Left lung (tissue), 14 donors: ENCODE results near the gene TTI1. TPM values are rescaled to one million over a fixed set of nuclear protein-coding genes. Genes with fewer than 3 reads are reported as not detected.
A peak's percentile ranks its signal among the peaks of the same experiment; 100 is the strongest.

Source experiments
- ATAC-seq: fragments of 200-7000 bp; cut with Tn5 transposase; one replicate; pipeline ENCODE4 v1.9.1; 2020; ENCODE audit warnings: moderate library complexity
- DNase-seq, 4 donors: peaks; one replicate each; pipeline ENCODE4 v3.0.0-alpha.2; 2013 to 2020
- H3K27ac ChIP-seq, 2 donors: fragments of 200-600 bp; sonication (generic) in 1 of 2; one replicate each; pipeline versions ENCODE4 v1.5.0 to v1.8.0; 2020 to 2021
- H3K27me3 ChIP-seq, 2 donors: fragments of 200-600 bp; sonication (generic) in 1 of 2; one replicate each; pipeline versions ENCODE4 v1.5.0 to v1.8.0; 2020 to 2021
- H3K36me3 ChIP-seq, 2 donors: fragments of 200-600 bp; sonication (generic) in 1 of 2; one replicate each; pipeline versions ENCODE4 v1.5.0 to v1.8.0; 2020 to 2021
- H3K4me1 ChIP-seq, 2 donors: fragments of 200-600 bp; one replicate each; pipeline ENCODE4 v1.8.0; 2021
- H3K4me3 ChIP-seq, 2 donors: fragments of 200-600 bp; sonication (generic) in 1 of 2; one replicate each; pipeline versions ENCODE4 v1.5.0 to v1.8.0; 2020 to 2021; ENCODE audit warnings: mild to moderate bottlenecking in 1 of 2
- H3K9me3 ChIP-seq, 2 donors: fragments of 200-600 bp; sonication (generic) in 1 of 2; one replicate each; pipeline versions ENCODE4 v1.5.0 to v1.8.0; 2020 to 2021
- CTCF ChIP-seq, 2 donors: fragments of 200-600 bp; sonication (generic) in 1 of 2; IDR thresholded peaks; one replicate each; pipeline versions ENCODE4 v1.5.0 to v1.8.0; 2021; ENCODE audit warnings: antibody characterized with exemption in 2 of 2
- intact Hi-C, 2 donors: fragments of 100-400 bp; cut with DNase I; formaldehyde crosslinking; loops; one replicate each; pipeline versions ENCODE4 v1.11.2 to v1.14.2; 2022
- long read RNA-seq, 12 donors: library from polyadenylated mRNA in 2 of 12; unstranded in 2 of 12; transcript quantifications; one replicate each; pipeline ENCODE4 v2.0.0 and lab custom pipeline, GENCODE V29; 2019 to 2026
- polyA plus RNA-seq, 6 donors: library from polyadenylated mRNA; unstranded; fragments of 120-200 nt; gene quantifications; one replicate each; pipeline ENCODE4 v1.2.1, GENCODE V29; 2013; ENCODE audit not compliant: insufficient read length in 6 of 6
- total RNA-seq, 2 donors: library from RNA; stranded (reverse); fragmentation: NEBNext Ultra II Directional; extraction: Animal tissue kit (Norgen Biotek cat#: 25700); gene quantifications; one replicate each; pipeline ENCODE4 v1.2.1, GENCODE V29; 2021
- donor health status: DM: no; HTN: yes; CAD: no.
- donor health status: DM: no; HTN: no; CAD: no.

TTI1 gene
- total RNA-seq: 10 to 100 TPM; 16.9 to 19.4 TPM
- 10 to 100 TPM; 27.8 to 32.5 (median 31.1) TPM for polyA plus RNA-seq
- long read RNA-seq, donor 1, partial matches to known transcripts: 73 of 98 reads
- long read RNA-seq, donor 1, other reads (novel, unspliced or antisense): 24 of 98 reads
- long read RNA-seq, donor 2, partial matches to known transcripts: 32 of 39 reads
- long read RNA-seq, donor 2, other reads (novel, unspliced or antisense): 0 of 39 reads
- long read RNA-seq, donor 3, transcript TTI1-203 (7 exons, 3,791 nt): major isoform, 5 of 7 reads
- long read RNA-seq, donor 3, partial matches to known transcripts: 0 of 7 reads
- long read RNA-seq, donor 3, other reads (novel, unspliced or antisense): 0 of 7 reads
- long read RNA-seq, donor 4, partial matches to known transcripts: 0 of 1 reads
- long read RNA-seq, donor 4, other reads (novel, unspliced or antisense): 1 of 1 reads
- long read RNA-seq, donor 5, partial matches to known transcripts: 24 of 31 reads
- long read RNA-seq, donor 5, other reads (novel, unspliced or antisense): 0 of 31 reads
- long read RNA-seq, donor 6, partial matches to known transcripts: 0 of 4 reads
- long read RNA-seq, donor 6, other reads (novel, unspliced or antisense): 0 of 4 reads
- long read RNA-seq, donor 7, partial matches to known transcripts: 0 of 1 reads
- long read RNA-seq, donor 7, other reads (novel, unspliced or antisense): 0 of 1 reads
- long read RNA-seq, donor 8, partial matches to known transcripts: 0 of 4 reads
- long read RNA-seq, donor 8, other reads (novel, unspliced or antisense): 0 of 4 reads
- long read RNA-seq, donor 9: 0 reads
- long read RNA-seq, donor 10: 0 reads
- long read RNA-seq, donor 11, partial matches to known transcripts: 5 of 11 reads
- long read RNA-seq, donor 11, other reads (novel, unspliced or antisense): 0 of 11 reads
- long read RNA-seq, donor 12, partial matches to known transcripts: 5 of 10 reads
- long read RNA-seq, donor 12, other reads (novel, unspliced or antisense): 0 of 10 reads

DNA sequence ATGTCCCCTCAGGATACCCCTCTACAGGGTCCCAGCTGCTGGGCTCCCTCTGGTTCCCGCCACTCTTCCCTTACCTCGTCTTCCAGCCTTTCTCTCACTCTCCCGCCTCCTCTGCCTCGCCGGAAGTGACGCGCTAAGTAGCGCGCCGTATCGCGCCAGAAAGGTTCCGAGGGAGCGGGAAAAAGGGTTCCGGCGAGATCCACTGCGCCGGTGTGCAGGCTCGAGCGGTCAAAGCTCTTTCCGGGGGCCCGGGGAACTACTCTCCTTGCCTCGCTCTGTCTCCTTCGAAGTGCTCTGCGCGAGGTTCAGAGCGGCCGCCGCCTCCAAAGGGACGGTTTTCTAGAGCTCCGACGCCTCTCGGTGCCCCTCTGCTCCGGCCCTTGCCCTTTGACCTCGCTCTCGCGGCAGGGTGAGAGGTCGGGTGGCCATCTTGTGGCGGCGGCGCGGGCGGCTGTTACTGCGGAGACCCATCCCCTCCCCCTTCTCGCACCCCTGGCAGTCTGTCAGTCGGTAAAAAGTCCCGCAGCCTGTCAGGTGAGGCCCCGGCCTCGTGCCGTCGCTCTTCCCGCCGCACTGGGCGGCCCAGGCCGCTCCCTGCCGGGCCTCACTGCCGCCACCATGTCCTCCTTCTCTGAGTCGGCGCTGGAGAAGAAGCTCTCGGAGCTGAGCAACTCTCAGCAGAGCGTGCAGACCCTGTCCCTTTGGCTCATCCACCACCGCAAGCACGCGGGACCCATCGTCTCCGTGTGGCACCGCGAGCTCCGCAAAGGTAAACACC is at the start of gene TTI1, which contains the start of gene RPRD1B:
TTI1 (minus strand) TSS at position 127 of the 778 bp plus-strand sequence. CDS start 19,640 bp downstream, outside the sequence.
RPRD1B (plus strand) TSS at position 417 of the 778 bp plus-strand sequence; CDS start at position 619, 202 bp downstream.
- H3K4me1 ChIP-seq: peaks cover 26 to 77% of the 10 kb centered on the region in 2 donors
- peak within 1 kb of the TSS; percentile 95 to 97 for H3K27ac ChIP-seq
- H3K4me3 ChIP-seq: peak within 1 kb of the TSS; percentile 96 to 98
- TF ChIP-seq CTCF (IDR thresholded peaks at IDR 0.05): no peak
- intact Hi-C loops: no loop called here
- no peaks in the 10 kb centered on the region for H3K27me3 ChIP-seq
- peak; percentile 92 to 97 (median 94) for DNase-seq
- peak; percentile 97 for ATAC-seq
- H3K36me3 ChIP-seq: peaks cover 0 to 11% of the 10 kb centered on the region in 2 donors
- H3K9me3 ChIP-seq: no peaks in the 10 kb centered on the region

GRCh38 chr20:38082894-38083293 is 49.6 kb upstream of the TTI1 start:
- Histone ChIP-seq H3K4me1 (peaks cover 16 to 24% of the 10 kb centered on the region in 2 donors), H3K27ac (peak overlapping the region in 1 of 2 donors; percentile 68), H3K4me3 (no peak overlapping the region), H3K36me3 (peaks cover 0 to 70% of the 10 kb centered on the region in 2 donors), H3K27me3 (no peaks in the 10 kb centered on the region), H3K9me3 (no peaks in the 10 kb centered on the region)
- ATAC-seq (no peak), DNase-seq (no peak)
- TF ChIP-seq CTCF (IDR thresholded peaks at IDR 0.05): no peak
- intact Hi-C loops: no loop called here

DNA sequence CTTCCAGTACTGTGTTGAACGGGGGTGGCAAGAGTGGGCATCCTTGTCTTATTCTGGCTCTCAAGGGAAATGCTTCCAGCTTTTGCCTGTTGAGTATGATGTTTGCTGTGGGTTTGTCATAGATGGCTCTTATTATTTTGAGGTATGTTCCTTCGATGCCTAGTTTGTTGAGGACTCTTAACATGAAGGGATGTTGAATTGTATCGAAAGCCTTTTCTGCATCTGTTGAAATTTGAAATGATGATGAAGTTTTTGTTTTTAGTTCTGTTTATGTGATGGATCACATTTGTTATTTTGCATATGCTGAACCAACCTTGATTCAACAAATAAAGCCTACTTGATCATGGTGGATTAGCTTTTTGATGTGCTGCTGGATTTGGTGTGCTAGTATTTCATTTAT is 48.3 kb upstream of the TTI1 start:
- no peak overlapping the region for H3K4me3 ChIP-seq
- DNase-seq: no peak
- no peaks in the 10 kb centered on the region for H3K27me3 ChIP-seq
- H3K27ac ChIP-seq: no peak overlapping the region
- ATAC-seq: no peak
- no peaks in the 10 kb centered on the region for H3K9me3 ChIP-seq
- peaks cover 16 to 24% of the 10 kb centered on the region in 2 donors for H3K4me1 ChIP-seq
- no peak for TF ChIP-seq CTCF (IDR thresholded peaks at IDR 0.05)
- intact Hi-C loops: no loop called here
- H3K36me3 ChIP-seq: peaks cover 0 to 66% of the 10 kb centered on the region in 2 donors

DNA sequence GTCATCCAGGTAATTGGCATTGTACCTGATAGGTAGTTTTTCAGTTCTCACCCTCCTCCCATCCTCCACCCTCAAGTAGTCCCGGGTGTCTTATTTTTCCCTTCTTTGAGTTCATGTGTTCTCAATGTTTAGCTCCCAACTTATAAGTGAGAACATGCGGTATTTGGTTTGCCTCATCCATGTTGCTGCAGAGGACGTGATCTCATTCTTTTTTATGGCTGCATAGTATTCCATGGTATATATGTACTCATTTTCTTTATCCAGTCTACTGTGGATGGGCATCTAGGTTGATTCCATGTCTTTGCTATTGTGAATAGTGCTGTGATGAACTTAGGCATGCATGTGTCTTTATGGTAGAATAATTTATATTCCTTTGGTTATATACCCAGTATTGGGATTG is 46.1 kb upstream of the TTI1 start:
- H3K27me3 ChIP-seq: no peaks in the 10 kb centered on the region
- intact Hi-C loops: no loop called here
- DNase-seq: no peak
- H3K4me3 ChIP-seq: no peak overlapping the region
- H3K27ac ChIP-seq: no peak overlapping the region
- ATAC-seq: no peak
- peaks cover 0 to 46% of the 10 kb centered on the region in 2 donors for H3K36me3 ChIP-seq
- no peak for TF ChIP-seq CTCF (IDR thresholded peaks at IDR 0.05)
- no peaks in the 10 kb centered on the region for H3K9me3 ChIP-seq
- peaks cover 17 to 19% of the 10 kb centered on the region in 2 donors for H3K4me1 ChIP-seq
